Subcutaneous adipose tissue (tissue), 4 donors: ENCODE measurements around the gene RAI14. TPM values are rescaled to one million over a fixed set of nuclear protein-coding genes. Genes with fewer than 3 reads are reported as not detected.

Source experiments
- CTCF ChIP-seq: fragments of 450-650 bp; IDR thresholded peaks from one replicate; pipeline ENCODE4 v1.5.1; 2016; ENCODE audit warnings: low read depth, mild to moderate bottlenecking, control low read depth, antibody characterized with exemption, moderate library complexity
- total RNA-seq, 4 donors: library from RNA; depleted of rRNA; stranded (reverse); fragments of >200 nt; gene quantifications; one replicate each; pipeline ENCODE4 v1.1.0, GENCODE V29; 2016

RAI14 gene
- total RNA-seq, 4 donors from 2014 or later, result 8.6 to 25.0 (median 13.2) TPM

- TF ChIP-seq CTCF, result no peak
These were observed 21.3 kb downstream of the RAI14 start for GRCh38 chr5:34677428-34677827.

GRCh38 chr5:34680896-34681295 is 24.8 kb downstream of the RAI14 start:
- TF ChIP-seq CTCF, result no peak

- TF ChIP-seq CTCF, result no peak
These were observed 26.9 kb downstream of the RAI14 start for GRCh38 chr5:34682926-34683623.

GRCh38 chr5:34684281-34684979 is 28.3 kb downstream of the RAI14 start:
- TF ChIP-seq CTCF, result no peak

GRCh38 chr5:34684980-34685352 is 28.8 kb downstream of the RAI14 start:
- no peak for TF ChIP-seq CTCF

- no peak for TF ChIP-seq CTCF
These were observed 29.5 kb downstream of the RAI14 start for GRCh38 chr5:34685485-34686165.

- no peak for TF ChIP-seq CTCF
These were observed 30.7 kb downstream of the RAI14 start for GRCh38 chr5:34686762-34687268.
